ENCODE results near the gene KIAA1671. TPM values are rescaled to one million over a fixed set of nuclear protein-coding genes. Genes with fewer than 3 reads are reported as not detected.

The KIAA1671 gene
- total RNA-seq, 1 donor from 2014 or later = 17.3 TPM

- Mint-ChIP-seq H3K4me3 (no peak overlapping the region), H3K27me3 (ENCODE audit: insufficient read depth, low read depth) (peaks cover 5% of the 10 kb centered on the region), H3K9me3 (no peaks in the 10 kb centered on the region), H3K4me1 (peaks cover 49% of the 10 kb centered on the region), H3K36me3 (peaks cover 13% of the 10 kb centered on the region), H3K27ac (no peak overlapping the region)
- DNase-seq (ENCODE audit: low spot score) = no peak
- H2AFZ ChIP-seq (replicated peaks) = no peak overlapping the region
- no peaks in the 10 kb centered on the region for H3K27me3 ChIP-seq
- H3K9ac ChIP-seq = no peak overlapping the region
- TF ChIP-seq EZH2phosphoT487 (IDR thresholded peaks at IDR 0.05) = no peak
- no peak for TF ChIP-seq EZH2 (IDR thresholded peaks at IDR 0.05)
- no peak for TF ChIP-seq CTCF (IDR thresholded peaks at IDR 0.05)
- H3K36me3 ChIP-seq = no peaks in the 10 kb centered on the region
- peaks cover 30% of the 10 kb centered on the region for H3K79me2 ChIP-seq (ENCODE audit: low read depth)
- H3K27ac ChIP-seq = no peak overlapping the region
- peaks cover 22% of the 10 kb centered on the region for H4K20me1 ChIP-seq (ENCODE audit: low read depth)
- H3F3A ChIP-seq (ENCODE audit: low read depth) = no peaks in the 10 kb centered on the region
- H3K4me1 ChIP-seq = peaks cover 7% of the 10 kb centered on the region
- H3K4me3 ChIP-seq = no peak overlapping the region
- no peak overlapping the region for H3K4me2 ChIP-seq
- H3K9me3 ChIP-seq (ENCODE audit: low read depth) = no peaks in the 10 kb centered on the region
Observed at GRCh38 chr22:25018009-25018408, 65.5 kb downstream of the KIAA1671 start.

GRCh38 chr22:25019427-25020184, 67.1 kb downstream of the KIAA1671 start:
- Histone ChIP-seq H3K36me3 (no peaks in the 10 kb centered on the region), H3K9me3 (ENCODE audit: low read depth) (no peaks in the 10 kb centered on the region), H3K4me1 (peaks cover 7% of the 10 kb centered on the region), H3K4me2 (no peak overlapping the region), H3F3A (ENCODE audit: low read depth) (no peaks in the 10 kb centered on the region), H2AFZ (replicated peaks) (no peak overlapping the region), H3K9ac (no peak overlapping the region), H3K79me2 (ENCODE audit: low read depth) (peaks cover 29% of the 10 kb centered on the region), H3K27ac (no peak overlapping the region), H4K20me1 (ENCODE audit: low read depth) (peaks cover 28% of the 10 kb centered on the region), H3K4me3 (no peak overlapping the region), H3K27me3 (no peaks in the 10 kb centered on the region)
- no peak for DNase-seq (ENCODE audit: low spot score)
- Mint-ChIP-seq H3K36me3 (peaks cover 13% of the 10 kb centered on the region), H3K4me1 (peaks cover 37% of the 10 kb centered on the region), H3K4me3 (no peak overlapping the region), H3K9me3 (no peaks in the 10 kb centered on the region), H3K27ac (no peak overlapping the region), H3K27me3 (ENCODE audit: insufficient read depth, low read depth) (peaks cover 4% of the 10 kb centered on the region)
- TF ChIP-seq EZH2 (IDR thresholded peaks at IDR 0.05) = no peak
- TF ChIP-seq CTCF (IDR thresholded peaks at IDR 0.05) = no peak
- TF ChIP-seq EZH2phosphoT487 (IDR thresholded peaks at IDR 0.05) = no peak

- no peak overlapping the region for H3K27ac Mint-ChIP-seq
Observed at GRCh38 chr22:25021409-25021808, 68.9 kb downstream of the KIAA1671 start.

More at GRCh38 chr22:25021409-25021808, 68.9 kb downstream of the KIAA1671 start:
- Histone ChIP-seq H2AFZ (replicated peaks) (no peak overlapping the region), H4K20me1 (ENCODE audit: low read depth) (peaks cover 32% of the 10 kb centered on the region), H3K27me3 (no peaks in the 10 kb centered on the region), H3K9me3 (ENCODE audit: low read depth) (no peaks in the 10 kb centered on the region), H3K4me3 (no peak overlapping the region), H3K4me1 (peaks cover 7% of the 10 kb centered on the region), H3F3A (ENCODE audit: low read depth) (no peaks in the 10 kb centered on the region), H3K36me3 (no peaks in the 10 kb centered on the region), H3K79me2 (ENCODE audit: low read depth) (peaks cover 28% of the 10 kb centered on the region), H3K27ac (no peak overlapping the region), H3K9ac (no peak overlapping the region), H3K4me2 (no peak overlapping the region)
- TF ChIP-seq EZH2 (IDR thresholded peaks at IDR 0.05) (no peak), EZH2phosphoT487 (IDR thresholded peaks at IDR 0.05) (no peak), CTCF (IDR thresholded peaks at IDR 0.05) (no peak)
- H3K9me3 Mint-ChIP-seq = no peaks in the 10 kb centered on the region
- H3K4me3 Mint-ChIP-seq = no peak overlapping the region
- DNase-seq (ENCODE audit: low spot score) = no peak
- H3K27me3 Mint-ChIP-seq (ENCODE audit: insufficient read depth, low read depth) = peaks cover 4% of the 10 kb centered on the region
- H3K4me1 Mint-ChIP-seq = peaks cover 42% of the 10 kb centered on the region
- peaks cover 3% of the 10 kb centered on the region for H3K36me3 Mint-ChIP-seq
